Hypothalamus (tissue), 51 donors: Measurements from ENCODE around the gene MARCHF5.

ENCODE experiments used
- DNase-seq, 51 donors: peaks; one replicate each; lab custom pipeline; 2025; lab: John Stamatoyannopoulos, UW

Gene MARCHF5

DNA sequence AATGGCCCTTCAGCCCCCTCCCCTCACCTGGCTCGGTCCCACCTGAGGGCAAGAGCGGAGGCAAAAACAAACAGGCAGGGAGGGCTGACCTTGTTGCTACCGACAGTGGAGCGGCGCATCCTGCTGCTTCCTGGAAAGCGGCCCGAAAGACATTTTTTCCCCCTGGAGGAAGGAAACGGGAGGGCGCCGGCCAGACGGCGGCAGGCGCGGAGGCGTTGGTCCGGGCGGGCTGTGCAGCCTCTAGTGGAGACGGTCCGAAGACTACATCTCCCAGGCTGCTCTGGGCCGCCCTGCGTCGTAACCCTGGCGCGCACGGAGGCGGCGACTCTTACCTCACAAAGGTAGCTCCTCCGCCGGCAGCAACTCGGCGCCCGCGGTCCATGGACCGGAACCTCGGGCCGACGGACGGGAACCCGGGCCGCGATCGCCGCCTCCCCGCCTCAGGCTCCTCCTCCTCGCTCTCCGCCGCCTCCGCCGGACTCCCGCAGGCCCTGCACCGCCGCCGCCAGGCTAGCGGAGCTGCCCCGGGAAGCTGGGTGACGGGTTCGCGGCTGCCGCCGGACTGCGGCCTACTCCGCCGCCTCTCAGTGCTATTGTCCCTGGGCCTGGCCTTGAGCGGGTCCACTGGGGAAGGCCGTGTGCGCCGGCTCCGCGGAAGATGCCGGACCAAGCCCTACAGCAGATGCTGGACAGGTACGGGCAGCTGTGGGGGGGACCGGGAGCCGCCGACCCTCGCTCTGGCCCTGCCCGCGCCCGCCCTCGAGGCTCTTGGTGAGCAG is at the start of gene MARCHF5, which contains the start of gene CPEB3:
Gene MARCHF5 (plus strand): TSS at position 331 of the 779 bp plus-strand sequence. CDS start 328 bp downstream, at position 659.
Gene CPEB3 (minus strand): TSS at position 242 of the 779 bp plus-strand sequence. CDS start 50,728 bp downstream, outside the sequence.
- DNase-seq = peak; percentile 35 to 96 (median 88)

GRCh38 chr10:92241501-92241900 is 49.5 kb upstream of the MARCHF5 start:
- DNase-seq = no peak

DNA sequence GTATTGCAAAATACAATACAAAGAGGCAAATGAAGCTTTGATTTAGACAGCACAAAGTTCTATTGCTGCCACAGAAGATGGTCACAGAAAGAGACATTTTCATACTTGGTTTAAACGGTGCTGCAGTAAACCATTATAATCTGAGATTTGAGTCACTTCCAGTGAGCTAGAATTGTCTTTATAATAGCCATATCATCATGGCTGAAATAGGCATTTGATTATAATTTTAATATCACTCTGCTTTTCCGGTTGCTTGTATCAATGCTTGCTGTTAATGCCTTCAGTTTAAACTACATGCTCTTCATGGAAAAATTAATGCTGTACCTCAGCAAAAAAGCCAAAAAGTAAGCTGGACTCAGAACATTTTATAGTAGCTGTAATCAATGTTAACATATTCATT is 48.6 kb upstream of the MARCHF5 start:
- DNase-seq = no peak

- peak in 44 of 51 donors; percentile 3 to 90 (median 58) for DNase-seq
These were observed 47.9 kb upstream of the MARCHF5 start for GRCh38 chr10:92242910-92243671.

DNA sequence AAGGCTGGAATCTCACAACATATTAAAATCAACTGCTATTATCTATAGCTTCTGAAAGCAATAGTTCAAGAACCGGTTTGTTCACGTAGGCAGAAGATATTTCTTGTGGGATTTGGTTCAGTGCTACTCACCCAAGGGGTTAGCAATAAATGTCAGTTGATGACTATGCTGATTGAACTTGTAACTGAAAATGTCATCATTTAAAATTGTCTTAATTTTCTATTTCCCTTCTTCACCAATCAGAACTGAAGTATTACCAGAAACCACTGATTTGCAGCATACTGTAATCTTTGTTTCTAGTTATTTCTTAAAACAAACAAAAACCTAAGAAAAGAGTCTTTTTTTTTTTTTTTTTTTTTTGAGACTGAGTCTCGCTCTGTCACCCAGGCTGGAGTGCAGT is 46.2 kb upstream of the MARCHF5 start:
- DNase-seq = no peak

- no peak for DNase-seq
These were observed 42.4 kb upstream of the MARCHF5 start for GRCh38 chr10:92248566-92248965.

DNA sequence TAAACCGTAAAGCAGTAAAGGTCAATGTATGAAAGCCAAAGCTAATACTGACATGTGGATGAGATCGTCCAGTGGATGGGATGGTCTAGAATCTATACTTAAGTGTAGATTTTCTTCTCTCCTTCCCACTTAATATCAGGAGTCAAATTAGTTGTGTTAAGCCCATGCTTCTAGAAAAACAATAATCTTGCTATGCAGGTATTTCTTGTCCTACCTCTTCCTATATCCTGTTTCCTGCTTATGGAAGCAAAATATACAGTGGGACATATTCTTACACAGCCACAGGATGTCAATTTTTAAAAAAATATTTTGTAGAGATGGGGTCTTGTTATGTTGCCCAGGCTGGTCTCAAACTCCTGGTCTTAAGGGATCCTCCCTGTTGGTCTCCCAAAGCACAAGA is 27.6 kb upstream of the MARCHF5 start:
- no peak for DNase-seq

DNA sequence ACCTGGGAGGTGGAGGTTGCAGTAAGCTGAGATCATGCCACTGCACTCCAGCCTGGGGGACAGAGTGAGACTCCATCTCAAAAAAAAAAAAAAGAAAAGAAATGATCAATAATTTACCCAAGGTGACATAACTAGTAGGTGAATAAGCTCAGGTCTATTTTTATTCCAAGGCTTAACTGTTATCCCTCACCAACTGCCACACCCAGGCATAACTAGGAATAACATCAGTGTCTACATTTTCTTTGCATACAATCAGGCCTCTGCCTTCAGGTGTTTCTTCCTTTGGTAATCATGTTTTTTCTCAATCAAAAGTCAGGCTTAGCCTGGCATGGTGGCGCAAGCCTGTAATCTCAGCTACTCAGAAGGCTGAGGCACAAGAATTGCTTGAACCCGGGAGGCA is 26.7 kb upstream of the MARCHF5 start:
- no peak for DNase-seq

- DNase-seq = no peak
These were observed 25.2 kb upstream of the MARCHF5 start for GRCh38 chr10:92265687-92266258.

- no peak for DNase-seq
These were observed 23.6 kb upstream of the MARCHF5 start for GRCh38 chr10:92267343-92267742.

GRCh38 chr10:92268748-92269147 is 22.2 kb upstream of the MARCHF5 start:
- DNase-seq = no peak

DNA sequence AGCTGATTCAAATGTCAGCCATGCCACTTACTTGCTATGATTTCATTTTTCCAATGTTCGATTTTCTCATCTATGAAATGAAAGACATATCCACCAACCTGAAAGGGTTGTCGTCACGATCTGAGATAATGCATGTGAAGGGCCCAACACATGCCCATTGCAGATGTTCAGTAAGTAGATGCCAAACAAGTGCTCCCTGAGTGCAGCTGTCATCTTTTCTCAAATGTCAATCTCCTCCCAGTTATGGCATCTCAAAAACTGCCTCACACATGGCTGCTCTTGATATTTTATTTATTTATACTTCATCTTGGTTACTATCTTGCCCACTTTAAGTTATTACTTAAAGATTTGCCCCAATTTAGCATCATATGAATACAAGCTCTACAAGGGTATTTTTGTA is 16.9 kb upstream of the MARCHF5 start:
- no peak for DNase-seq

GRCh38 chr10:92278996-92279696 is 11.8 kb upstream of the MARCHF5 start:
- no peak for DNase-seq

GRCh38 chr10:92284112-92284704 is 6.8 kb upstream of the MARCHF5 start:
- DNase-seq = no peak

GRCh38 chr10:92290076-92290836 is 711 bp upstream of the MARCHF5 start:
- DNase-seq = peak in 39 of 51 donors; percentile 6 to 82 (median 45)

GRCh38 chr10:92291616-92291865 is 574 bp downstream of the MARCHF5 start:
- peak in 2 of 51 donors; percentile 21 to 55 for DNase-seq

DNA sequence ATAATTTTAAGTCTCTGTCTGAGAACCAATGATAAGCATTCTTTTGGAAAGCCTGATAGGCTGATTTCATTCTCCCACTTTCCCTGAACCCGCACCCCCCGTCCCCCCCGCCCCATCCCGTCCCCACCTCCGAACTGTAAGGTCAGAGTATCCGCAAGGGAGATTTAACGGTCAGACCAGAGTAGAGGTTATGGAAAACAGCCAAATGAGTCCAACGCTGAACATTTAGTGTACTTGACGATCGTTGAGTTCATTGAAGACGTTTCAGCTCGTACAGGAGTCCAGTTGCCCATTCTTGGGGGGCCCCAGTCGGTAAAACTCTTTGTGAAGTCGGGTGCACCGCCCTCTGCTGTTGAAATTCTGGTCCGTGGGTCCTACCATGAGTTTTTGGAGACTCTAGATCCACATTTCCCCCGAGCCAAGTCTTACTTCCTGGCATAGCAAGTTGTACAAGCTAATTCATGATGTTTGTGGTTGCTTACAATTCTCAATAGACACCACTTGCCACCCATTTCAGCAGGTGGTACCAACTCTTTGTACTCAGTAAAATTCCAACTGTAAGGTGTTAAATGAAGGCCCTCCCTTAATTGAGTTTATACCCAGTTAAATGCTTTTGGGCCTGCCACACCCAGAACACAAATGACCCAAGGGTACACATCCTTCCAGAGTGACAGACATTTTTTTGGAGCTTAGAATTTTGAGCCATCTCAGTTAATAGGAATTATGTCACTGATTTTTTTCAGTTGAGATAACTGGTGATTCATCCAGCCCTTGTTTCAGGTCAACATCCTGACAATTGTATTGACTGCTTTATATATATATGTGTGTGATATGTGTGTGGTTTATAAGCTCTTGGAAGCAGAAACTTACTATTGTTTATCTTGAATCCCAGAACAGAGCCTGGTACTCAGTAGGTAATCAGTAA is 1.2 kb downstream of the MARCHF5 start:
- DNase-seq = peak in 31 of 51 donors; percentile 2 to 53 (median 16)

- no peak for DNase-seq
These were observed 7.5 kb downstream of the MARCHF5 start for GRCh38 chr10:92298487-92298886.

DNA sequence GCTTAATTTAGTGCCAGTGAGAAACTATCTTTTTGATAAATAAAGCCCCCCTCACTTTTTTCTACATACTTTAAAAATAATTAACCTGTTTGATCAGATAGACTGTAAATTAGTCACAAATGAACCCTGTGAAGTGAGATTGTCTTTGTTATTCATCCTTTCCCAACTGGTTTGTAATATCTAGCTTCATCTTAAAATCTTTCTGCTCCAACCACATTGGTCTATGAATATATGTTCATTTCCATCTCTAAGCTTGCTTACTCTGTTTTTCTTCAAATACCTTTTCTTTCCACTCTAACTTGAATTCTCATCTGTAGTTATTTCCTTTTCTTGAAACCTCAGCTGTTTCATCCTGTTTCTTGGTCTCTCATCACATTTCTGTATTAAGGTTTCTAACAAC is 12.1 kb downstream of the MARCHF5 start:
- no peak for DNase-seq
